K562 (cell line): ENCODE measurements around the gene RIPOR1.

Source experiments
- FOXK2 ChIP-seq, 2 experiments: fragments of 450-650 bp; IDR thresholded peaks in 1 of 2; conservative IDR thresholded peaks in 1 of 2; 2 replicates each; pipeline ENCODE4 v1.6.1; 2016; ENCODE audit warnings: low read depth in 2 of 2, mild to moderate bottlenecking in 1 of 2
- NR2C2 ChIP-seq, 2 experiments: fragments of 200-800 bp in 1 of 2; sonication (Bioruptor generic) in 1 of 2; sonication (generic) in 1 of 2; formaldehyde crosslinking in 1 of 2; IDR thresholded peaks; 2 replicates each; pipeline versions ENCODE4 v1.6.1 to v1.8.0; 2016 to 2022; ENCODE audit warnings: mild to moderate bottlenecking in 1 of 2, missing compliant biosample characterization in 1 of 2, missing genetic modification characterization in 1 of 2, missing genetic modification reagents in 1 of 2
- SETDB1 ChIP-seq: IDR thresholded peaks from one replicate; pipeline ENCODE4 v1.6.1; 2012; ENCODE audit warnings: low read length, control low read depth, inconsistent platforms
- SMAD3 ChIP-seq: fragments of 450-650 bp; formaldehyde crosslinking; conservative IDR thresholded peaks from 2 replicates; pipeline ENCODE4 v1.4.0; 2020; ENCODE audit warnings: mild to moderate bottlenecking
- TBL1XR1 ChIP-seq, 2 experiments: IDR thresholded peaks; 2 replicates each; pipeline ENCODE4 v1.6.1; 2012; ENCODE audit warnings: improper control_type of control experiment in 2 of 2, low read length in 2 of 2, mild to moderate bottlenecking in 1 of 2
- ZFP36 ChIP-seq: fragments of 150-350 bp; IDR thresholded peaks from 2 replicates; pipeline ENCODE4 v1.6.1; 2018; ENCODE audit warnings: low read length, low read depth; ENCODE audit not compliant: partially characterized antibody
- TF ChIP-seq, protein P1 (sequence below), 3 experiments: IDR thresholded peaks in 2 of 3; conservative IDR thresholded peaks in 1 of 3; 2 replicates each; pipeline ENCODE4 v1.5.1; 2011 to 2012; ENCODE audit warnings: low read length in 3 of 3, mild to moderate bottlenecking in 3 of 3, control low read depth in 2 of 3, improper control_type of control experiment in 1 of 3, inconsistent platforms in 1 of 3, low read depth in 1 of 3, mixed read lengths in 1 of 3, moderate library complexity in 1 of 3; ENCODE audit not compliant: insufficient read depth in 2 of 3
- TF ChIP-seq, protein P2 (sequence below): fragments of 250-450 bp; sonication (Bioruptor Pico); IDR thresholded peaks from 2 replicates; pipeline ENCODE4 v1.4.0; 2020
- TF ChIP-seq, protein P3 (sequence below): fragments of 450-650 bp; IDR thresholded peaks from 2 replicates; pipeline ENCODE4 v1.6.1; 2017; ENCODE audit warnings: antibody characterized with exemption, mild to moderate bottlenecking

DNA sequence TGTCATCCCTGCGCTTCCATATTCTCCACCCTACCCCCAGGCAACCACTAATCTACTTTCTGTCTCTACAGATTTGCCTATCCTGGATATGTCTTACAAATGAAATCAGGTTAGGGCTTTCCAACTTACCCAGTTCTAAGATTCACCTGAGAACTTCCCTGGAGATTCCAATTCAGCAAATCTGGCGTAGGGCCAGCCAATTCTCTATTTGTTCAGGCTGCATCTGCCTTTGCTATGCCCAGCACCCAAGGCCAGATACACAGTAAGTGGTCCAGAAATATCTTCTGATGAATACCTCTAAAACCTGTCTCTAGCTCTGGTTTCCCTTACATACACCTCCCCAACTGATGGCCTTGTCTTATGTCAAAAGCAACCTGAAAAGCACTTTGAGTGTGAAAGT is 23.3 kb downstream of the RIPOR1 start:
- TF ChIP-seq SMAD3 (CRISPR knock-in tag) (no peak), NR2C2 (CRISPR knock-in tag; IDR thresholded peaks at IDR 0.05) (no peak), NR2C2 (tag; IDR thresholded peaks at IDR 0.05) (no peak), TBL1XR1 (IDR thresholded peaks at IDR 0.05; ENCODE audit: low read length in 2 of 2) (no peak), ZFP36 (no peak), SETDB1 (no peak), FOXK2 (conservative IDR thresholded peaks at IDR 0.05 in 1 of 2, IDR thresholded peaks at IDR 0.05 in 1 of 2; ENCODE audit: low read depth in 2 of 2) (no peak)
- TF ChIP-seq, protein P1, sequence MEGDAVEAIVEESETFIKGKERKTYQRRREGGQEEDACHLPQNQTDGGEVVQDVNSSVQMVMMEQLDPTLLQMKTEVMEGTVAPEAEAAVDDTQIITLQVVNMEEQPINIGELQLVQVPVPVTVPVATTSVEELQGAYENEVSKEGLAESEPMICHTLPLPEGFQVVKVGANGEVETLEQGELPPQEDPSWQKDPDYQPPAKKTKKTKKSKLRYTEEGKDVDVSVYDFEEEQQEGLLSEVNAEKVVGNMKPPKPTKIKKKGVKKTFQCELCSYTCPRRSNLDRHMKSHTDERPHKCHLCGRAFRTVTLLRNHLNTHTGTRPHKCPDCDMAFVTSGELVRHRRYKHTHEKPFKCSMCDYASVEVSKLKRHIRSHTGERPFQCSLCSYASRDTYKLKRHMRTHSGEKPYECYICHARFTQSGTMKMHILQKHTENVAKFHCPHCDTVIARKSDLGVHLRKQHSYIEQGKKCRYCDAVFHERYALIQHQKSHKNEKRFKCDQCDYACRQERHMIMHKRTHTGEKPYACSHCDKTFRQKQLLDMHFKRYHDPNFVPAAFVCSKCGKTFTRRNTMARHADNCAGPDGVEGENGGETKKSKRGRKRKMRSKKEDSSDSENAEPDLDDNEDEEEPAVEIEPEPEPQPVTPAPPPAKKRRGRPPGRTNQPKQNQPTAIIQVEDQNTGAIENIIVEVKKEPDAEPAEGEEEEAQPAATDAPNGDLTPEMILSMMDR (IDR thresholded peaks at IDR 0.05 in 2 of 3, conservative IDR thresholded peaks at IDR 0.05 in 1 of 3; ENCODE audit: insufficient read depth in 2 of 3, low read depth in 1 of 3, low read length in 3 of 3), result no peak
- TF ChIP-seq, protein P2, sequence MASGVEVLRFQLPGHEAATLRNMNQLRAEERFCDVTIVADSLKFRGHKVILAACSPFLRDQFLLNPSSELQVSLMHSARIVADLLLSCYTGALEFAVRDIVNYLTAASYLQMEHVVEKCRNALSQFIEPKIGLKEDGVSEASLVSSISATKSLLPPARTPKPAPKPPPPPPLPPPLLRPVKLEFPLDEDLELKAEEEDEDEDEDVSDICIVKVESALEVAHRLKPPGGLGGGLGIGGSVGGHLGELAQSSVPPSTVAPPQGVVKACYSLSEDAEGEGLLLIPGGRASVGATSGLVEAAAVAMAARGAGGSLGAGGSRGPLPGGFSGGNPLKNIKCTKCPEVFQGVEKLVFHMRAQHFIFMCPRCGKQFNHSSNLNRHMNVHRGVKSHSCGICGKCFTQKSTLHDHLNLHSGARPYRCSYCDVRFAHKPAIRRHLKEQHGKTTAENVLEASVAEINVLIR (CRISPR knock-in tag), result no peak
- TF ChIP-seq, protein P3, sequence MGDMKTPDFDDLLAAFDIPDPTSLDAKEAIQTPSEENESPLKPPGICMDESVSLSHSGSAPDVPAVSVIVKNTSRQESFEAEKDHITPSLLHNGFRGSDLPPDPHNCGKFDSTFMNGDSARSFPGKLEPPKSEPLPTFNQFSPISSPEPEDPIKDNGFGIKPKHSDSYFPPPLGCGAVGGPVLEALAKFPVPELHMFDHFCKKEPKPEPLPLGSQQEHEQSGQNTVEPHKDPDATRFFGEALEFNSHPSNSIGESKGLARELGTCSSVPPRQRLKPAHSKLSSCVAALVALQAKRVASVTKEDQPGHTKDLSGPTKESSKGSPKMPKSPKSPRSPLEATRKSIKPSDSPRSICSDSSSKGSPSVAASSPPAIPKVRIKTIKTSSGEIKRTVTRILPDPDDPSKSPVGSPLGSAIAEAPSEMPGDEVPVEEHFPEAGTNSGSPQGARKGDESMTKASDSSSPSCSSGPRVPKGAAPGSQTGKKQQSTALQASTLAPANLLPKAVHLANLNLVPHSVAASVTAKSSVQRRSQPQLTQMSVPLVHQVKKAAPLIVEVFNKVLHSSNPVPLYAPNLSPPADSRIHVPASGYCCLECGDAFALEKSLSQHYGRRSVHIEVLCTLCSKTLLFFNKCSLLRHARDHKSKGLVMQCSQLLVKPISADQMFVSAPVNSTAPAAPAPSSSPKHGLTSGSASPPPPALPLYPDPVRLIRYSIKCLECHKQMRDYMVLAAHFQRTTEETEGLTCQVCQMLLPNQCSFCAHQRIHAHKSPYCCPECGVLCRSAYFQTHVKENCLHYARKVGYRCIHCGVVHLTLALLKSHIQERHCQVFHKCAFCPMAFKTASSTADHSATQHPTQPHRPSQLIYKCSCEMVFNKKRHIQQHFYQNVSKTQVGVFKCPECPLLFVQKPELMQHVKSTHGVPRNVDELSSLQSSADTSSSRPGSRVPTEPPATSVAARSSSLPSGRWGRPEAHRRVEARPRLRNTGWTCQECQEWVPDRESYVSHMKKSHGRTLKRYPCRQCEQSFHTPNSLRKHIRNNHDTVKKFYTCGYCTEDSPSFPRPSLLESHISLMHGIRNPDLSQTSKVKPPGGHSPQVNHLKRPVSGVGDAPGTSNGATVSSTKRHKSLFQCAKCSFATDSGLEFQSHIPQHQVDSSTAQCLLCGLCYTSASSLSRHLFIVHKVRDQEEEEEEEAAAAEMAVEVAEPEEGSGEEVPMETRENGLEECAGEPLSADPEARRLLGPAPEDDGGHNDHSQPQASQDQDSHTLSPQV, result no peak
